GM18909 (cell line): ENCODE results near the gene CACNA1F.
"Not testable (repeated sequence)": the region's sequence is repeated elsewhere in the genome, so short reads cannot be mapped to it uniquely, and the experiment has no call there.

Experiments used
- ATAC-seq: cut with Tn5 transposase; IDR thresholded peaks from one replicate; pipeline ENCODE4 v1.9.1; 2021; ENCODE audit warnings: mild to moderate bottlenecking; ENCODE audit not compliant: unreplicated experiment, poor library complexity

Gene CACNA1F

DNA sequence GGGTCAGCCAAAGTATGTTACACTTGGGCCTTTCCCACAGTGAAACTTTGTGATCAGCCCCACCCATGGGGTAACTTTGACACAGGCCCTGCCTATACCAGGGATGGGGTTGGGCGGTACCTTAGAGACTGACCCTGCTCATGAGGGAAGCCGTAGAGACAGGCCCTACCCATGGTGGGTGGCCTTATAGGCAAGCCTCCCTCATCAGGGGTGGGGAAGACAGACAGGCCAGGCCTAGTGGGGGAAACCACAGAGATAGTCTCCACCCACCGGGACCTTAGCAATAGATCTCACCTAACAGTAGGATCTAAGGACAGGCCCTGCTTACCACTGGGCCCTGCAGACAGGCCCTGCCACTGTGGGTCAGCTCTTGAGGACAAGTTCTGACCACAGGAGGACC, 54.6 kb downstream of the CACNA1F start:
- ATAC-seq, result no peak

DNA sequence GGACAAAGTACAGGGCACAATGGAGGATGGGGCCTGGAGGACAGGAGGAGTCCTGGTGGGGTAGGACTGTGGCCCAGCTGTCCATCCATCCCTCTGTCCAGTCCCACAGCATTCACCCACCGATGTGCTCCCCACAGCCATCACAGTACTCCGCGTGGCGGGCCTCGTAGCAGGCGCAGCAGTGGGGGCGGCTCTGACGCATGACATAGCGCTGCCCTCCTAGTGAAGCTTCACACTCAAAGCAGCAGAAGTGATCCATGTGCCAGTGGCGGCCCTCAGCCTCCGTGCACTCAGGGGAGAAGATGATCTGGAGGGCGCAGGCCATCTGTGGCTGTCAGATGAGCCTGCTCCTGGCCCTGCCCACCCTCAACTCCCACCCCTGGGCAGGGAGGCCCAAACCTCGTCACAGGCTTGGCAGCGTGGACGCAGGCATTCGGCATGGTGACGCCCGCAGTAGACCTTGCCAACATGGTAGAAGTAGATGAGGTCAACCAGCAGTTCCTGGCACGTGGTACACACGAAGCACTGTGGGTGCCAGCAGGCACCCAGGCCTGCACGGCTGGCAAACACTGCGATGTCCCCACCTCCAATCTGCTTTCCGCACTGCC, 55.2 kb downstream of the CACNA1F start:
- ATAC-seq, result no peak

DNA sequence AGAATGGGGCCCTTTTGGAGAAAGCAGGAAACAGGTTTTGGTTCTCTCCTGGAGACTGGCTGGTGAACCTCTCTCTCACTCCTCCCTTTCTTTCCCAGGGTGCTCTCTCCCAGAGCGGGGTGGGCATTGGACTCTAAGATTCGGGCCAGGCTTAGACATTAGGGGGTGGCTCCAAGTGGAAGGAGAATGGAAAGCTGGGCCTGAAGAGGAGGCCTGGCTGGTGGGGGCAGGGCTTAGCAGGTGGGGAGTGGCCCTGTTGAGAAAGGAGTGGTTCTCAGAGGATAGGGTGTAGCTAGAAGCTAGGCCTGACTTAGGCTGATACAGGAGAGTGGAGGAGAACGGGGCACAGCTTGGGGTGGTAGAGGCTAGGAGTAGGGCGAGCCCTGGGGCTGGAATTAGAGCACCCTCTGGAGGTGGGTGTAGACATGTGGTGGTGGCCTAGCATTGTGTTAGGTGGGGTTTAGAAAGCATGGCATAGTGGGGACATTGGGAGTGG, 55.8 kb downstream of the CACNA1F start:
- ATAC-seq, result no peak

DNA sequence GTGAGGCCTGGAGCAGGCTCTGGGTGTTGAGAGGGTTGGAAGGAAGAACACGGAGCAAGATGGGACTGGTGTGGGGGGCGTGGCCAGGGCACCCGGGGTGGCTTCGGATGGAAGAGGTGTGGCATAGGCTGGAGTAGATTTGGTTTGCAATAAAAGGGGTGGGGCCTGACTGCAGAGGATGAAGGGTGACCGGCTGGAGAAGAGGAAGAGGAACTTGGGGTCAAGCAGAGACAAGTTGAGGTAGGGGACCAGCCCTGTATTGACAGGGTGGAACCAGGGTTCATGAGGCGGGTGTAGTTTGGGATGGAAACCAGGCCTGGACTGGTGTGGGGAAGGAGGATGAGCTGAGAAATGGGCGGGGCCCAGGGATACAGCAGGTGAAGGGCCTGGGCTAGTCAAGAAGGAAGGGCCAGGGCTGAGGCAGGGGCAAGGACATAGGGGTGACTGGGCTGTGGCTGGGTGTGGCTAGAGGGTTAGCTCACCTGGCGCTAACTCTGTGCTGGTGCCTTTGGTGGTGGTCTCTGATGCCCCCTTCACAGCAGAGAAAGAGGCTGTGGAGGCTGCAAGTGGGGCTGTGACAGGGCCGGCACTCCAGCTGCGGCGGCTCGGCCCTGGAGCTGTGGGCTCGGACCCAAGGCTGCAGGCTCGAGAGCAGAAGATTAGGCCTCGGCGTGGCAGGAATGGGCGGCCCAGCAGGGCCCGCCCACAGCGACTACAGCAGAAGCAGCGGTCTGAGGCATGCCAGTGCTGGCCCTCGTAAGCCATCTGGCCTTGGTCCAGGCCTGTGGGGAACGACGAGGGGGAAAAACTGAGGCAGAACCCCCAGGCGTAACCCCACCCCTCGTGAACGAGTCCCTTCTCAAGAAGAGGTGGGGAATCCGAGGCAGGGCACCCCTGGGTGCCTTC, 56.5 kb downstream of the CACNA1F start:
- no peak for ATAC-seq

DNA sequence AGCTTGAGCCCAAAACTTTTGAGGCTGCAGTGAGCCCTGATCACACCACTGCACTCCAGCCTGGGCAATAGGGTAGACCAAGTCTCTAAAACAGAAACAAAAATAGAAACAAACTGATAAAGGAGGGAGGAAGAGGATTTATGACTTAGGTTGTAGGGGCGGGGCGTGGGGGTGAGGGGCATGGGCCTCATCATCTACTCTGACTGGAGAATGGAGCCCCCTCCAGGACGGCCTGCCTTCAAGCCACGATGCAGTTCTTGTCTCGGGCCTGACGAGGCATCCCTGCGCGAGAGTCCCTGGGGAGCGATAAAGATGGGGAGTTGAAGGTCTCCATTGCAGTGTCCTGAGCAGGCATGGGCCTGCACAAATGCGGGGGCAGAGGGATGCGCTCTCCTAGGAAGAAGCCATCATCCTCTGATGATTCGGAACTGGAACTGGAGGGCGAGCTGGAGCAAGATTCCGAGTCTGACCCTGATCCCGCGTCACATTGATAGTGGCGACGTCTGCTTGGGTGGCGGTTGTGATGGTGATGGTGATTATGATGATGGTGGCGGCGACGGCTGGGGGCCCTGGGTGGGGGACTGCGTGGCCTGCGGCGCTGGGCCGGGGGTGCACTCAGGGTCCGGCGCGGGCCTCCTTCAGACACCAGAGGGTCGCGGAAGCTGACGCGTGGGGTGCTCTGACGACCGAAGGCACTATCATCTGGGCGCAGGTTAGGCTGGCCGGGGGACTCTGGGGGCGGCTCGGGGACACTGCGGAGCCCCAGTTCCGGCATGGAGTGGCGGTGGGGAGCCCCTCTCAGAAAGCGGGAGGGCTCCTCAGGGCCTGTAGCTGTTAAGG, 57.5 kb downstream of the CACNA1F start:
- no peak for ATAC-seq

DNA sequence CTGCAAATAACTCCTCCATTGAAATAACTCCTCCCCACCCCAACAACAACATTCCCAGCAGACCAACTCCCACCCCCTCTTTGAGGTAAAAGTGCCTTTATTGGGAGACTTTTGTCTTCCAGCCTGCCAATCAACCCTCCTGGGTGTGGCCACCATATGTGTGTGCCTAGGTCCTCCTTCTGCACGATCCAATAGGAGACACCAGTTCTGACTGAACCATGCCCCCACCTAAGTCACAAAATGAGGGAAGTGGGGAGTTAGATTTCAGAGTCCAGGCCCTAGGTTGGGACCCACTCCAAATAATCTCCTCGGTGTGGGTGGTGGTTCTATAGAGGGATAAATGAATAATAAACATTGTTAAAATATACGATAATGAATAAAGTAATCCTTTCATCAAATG, 58.4 kb downstream of the CACNA1F start:
- ATAC-seq, result no peak

DNA sequence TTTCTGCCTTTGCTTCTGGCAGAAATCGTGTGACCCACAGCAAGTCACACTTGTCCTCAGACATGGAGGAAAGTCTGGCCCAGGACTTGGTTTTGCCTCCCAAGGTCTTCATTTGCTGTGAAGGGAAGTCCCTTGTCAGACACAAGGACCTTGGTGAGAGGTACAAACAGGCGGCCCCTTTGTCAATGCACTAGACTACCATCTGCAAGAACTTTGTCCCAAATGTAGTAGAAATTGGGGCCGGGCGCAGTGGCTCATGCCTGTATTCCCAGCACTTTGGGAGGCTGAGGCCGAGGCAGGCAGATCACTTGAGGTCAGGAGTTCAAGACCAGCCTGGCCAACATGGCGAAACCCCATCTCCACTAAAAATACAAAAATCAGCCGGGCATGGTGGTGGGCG, 59.6 kb downstream of the CACNA1F start:
- ATAC-seq, result not testable (repeated sequence)

DNA sequence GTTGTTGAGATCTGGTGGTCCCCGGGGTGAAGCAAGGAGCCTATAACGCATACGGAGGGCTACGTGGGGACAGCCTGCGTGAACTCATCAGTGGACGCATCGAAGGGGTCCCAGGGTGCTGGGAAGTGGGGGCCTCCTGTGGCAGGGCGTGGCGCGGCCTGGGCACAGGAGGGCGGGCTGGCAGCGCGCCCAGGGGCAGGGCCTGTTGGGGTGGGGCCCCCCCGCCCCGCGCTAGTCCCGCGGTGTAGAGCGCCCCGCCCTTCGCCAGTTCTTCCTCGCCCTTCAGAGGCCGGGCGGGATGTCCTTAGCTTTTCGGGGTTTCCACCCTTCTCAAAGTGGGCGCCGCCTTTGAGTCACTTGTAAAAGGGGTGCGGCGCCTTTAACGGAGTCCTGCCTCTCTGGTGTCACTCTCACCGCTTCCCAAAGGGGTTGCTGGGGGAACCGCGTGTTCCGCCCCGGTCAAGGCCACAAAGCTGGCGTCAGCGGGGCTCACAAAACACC, 60.8 kb downstream of the CACNA1F start:
- ATAC-seq, result peak; percentile 69

DNA sequence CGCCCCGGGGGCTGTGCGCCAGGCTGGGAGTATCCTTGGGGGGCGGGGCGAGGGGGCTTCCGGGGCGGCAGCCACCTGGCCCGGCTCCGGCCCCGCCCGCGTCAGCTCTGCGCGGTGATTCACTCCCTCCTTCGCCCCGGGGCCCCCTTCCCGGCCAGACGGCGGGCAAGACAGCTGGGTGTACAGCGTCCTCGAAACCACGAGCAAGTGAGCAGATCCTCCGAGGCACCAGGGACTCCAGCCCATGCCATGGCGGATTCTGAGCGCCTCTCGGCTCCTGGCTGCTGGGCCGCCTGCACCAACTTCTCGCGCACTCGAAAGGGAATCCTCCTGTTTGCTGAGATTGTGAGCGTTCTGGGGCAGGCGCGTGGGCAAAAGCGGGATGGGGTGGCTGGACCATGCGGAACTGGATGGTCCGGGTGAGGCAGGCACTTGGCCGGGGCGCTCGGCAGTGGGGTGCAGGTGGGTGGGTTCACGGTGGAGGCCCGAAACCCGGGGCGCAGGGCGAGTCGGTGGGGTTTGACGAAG, 61.3 kb downstream of the CACNA1F start, which contains the start of gene PLP2:
TSS of gene PLP2 (plus strand) at position 147 of the 528 bp plus-strand sequence. CDS start at position 250, 103 bp downstream.
- peak; percentile 27 for ATAC-seq

DNA sequence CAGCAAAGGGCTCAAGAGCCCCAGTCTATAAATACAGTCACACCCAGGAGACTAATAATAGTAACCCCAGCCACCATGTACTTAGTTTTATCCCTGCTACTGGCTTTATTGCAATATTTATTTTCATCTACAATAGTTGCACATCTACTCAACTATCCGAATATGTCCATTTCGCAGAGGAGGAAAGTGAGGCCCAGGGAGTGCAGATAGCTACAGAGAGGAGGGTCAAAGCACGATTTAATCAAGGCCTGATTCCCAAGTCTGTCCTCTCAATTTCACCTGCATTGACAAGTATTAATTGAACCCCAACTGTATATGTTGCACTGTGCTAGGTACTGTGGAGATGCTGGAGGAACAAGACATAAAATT, 65.4 kb downstream of the CACNA1F start:
- ATAC-seq, result no peak

DNA sequence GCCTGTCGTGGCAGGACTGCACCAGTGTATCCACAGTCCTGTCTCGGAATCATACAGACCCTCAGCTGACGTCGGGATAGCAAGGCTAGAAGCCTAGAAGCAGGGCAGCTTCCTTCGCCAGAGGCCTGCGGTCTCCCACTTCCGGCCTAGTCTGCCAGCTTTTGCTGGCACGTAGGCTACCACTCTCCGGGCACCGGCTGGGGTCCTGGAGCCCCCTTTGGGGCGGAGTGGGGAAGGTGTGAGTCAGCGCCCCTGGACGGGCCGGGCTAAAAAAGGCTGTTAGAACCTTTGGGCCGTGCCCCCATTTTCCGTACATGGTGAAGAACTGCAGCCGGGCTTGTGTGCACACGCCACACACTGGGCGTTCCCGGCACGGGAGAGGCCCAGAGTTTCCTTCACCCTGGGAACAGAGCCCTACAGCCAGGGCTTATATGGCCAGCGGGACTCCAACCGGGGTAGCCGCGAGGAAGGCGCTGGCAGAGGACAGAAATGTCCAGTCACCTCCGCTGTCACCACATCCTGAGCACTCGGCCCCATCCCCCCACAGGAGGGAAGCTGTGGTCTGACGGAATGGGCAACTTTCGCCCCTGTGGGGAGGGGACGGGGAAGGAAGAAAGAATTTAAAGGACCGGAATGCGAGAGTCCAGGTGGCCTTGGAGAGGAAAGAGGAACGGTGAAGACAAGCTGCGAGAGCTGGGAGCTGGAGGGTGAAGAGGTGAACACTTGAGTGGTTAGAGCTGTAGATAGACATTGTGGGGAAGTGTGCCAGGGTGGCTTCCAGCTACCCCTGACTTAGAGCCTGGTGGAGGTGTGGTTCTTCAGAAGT, 66.0 kb downstream of the CACNA1F start:
- ATAC-seq, result peak; percentile 29

DNA sequence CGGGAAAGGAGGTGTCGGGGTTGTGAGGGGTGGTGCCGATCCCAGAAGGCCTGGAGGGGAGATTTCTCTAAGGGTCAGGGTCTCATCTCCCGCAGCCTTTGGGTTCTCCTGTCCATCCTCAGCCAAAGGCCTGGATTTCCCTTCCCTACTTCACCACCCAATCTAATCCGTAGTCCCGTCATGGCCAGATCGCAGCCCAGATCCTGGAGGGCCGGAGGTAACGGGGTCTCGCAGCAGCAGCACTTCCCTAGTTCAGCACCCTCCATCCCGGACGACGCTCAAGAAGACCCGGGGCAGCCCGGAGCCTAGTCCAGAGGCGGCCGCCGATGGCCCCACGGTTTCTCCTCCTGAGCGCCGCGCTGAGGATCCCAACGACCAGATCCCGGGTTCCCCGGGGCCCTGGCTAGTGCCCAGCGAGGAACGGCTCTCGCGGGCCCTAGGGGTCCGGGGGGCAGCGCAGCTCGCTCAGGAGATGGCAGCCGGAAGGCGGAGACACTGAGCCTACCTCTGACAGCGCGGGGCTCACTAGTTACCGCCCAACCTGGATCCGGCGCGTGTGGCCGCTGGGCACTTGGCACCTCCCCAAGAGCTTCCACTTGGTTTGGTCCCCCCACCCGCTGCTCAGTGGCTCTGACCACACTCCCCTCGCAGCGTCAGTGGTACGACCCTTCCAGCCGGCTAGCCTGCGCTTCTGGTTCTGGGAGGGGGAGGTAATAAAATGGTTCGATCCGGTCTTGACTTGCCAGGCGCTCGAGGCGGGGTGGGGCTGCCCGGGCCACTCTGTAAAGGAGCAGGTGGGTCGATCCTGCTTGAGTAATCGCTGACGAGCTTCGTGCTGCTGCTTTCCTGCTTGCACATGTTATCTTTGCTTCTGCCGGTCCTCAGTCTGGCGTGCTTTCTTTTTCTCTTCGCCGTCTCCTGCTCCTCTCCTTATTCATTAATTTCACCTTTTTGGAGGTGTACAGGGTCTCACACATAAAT, 66.9 kb downstream of the CACNA1F start:
- peak; percentile 43 for ATAC-seq

DNA sequence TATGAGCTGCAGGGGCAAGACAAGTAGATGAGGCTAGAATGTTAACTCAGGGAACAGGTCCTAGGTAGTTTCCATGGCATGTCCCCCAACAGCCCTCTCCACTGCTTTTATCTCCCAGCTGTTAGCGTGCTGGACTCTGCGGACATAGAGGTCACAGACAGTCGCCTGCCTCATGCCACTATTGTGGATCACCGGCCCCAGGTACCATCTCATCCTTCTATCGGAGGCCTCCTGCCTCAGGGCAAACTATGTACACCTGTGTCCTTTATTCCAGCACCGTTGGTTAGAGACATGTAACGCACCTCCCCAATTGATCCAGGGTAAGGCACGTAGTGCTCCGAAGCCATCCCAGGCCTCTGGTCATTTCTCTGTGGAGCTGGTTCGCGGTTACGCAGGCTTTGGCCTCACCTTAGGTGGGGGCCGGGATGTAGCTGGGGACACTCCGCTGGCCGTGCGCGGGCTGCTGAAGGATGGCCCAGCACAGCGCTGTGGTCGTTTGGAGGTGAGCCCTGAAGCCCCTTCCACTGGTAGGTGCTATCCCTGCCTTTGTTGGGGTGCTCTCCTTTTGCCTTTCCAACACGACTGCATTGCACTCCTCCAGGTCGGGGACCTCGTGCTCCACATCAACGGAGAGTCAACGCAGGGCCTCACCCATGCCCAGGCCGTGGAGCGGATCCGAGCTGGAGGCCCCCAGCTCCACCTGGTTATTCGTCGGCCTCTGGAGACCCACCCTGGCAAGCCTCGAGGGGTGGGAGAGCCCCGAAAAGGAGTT, 68.4 kb downstream of the CACNA1F start:
- no peak for ATAC-seq

DNA sequence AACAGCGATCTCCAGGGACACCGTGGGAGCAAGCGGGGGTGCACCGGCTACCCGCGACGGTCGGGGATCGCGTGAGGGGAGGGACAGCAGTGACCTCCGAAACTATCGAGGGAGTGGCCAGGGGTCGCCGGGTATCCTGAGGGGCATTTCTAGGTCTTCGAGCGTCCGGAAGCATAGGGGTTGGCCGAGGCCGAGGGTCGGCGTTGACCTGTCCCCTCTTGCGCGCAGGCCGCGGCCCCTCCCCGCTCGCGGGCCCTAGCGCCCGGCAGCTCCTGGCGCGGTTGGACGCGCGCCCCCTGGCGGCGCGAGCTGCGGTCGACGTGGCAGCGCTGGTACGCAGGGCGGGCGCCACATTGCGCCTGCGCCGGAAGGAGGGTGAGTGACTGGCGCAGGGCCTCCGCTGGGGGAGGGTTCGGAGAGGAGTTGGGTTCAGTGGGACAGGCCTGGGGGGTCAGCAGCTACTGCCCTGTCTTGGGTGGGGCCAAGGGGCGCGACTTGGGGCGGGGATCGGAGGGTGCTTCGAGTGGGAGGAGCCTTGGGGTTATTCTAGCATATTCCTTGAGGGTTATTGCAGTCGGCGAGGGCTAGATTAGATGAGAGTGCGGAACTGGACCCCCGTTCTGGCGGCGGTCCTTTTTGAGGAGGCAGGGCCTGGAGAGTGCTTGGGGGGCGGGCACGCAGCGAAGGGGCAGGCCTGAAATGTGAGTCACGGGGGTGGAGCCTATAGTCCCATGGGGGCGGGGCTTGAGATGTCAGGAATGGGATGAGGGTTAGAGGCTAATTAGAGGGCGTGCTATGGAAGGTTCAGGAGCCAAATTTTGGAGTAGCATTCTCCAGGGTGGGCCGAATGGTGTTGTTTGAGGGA, 69.4 kb downstream of the CACNA1F start:
- peak; percentile 51 for ATAC-seq

DNA sequence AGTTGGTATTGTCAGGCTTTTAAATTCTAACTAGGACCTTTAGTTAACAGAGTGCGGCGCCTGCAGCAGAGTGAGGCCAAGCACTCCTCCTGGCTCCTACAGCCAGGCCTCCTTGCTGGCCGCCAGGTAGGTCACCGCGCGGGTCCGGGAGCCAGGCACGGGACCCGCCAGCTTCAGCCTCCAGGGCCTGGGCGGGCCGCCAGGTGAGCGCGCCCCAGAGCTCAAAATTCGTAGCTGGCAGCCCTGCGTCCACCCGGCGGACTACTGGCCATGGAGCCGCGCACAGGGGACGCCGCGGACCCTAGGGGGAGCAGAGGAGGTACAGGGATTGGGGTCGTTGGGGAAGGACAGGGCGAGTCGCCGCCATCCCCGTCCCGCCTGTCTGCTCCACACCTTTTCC, 70.5 kb downstream of the CACNA1F start, which contains the start of gene MAGIX:
TSS of gene MAGIX (plus strand) at position 139 of the 400 bp plus-strand sequence. CDS start at position 271, 132 bp downstream.
- ATAC-seq, result no peak

DNA sequence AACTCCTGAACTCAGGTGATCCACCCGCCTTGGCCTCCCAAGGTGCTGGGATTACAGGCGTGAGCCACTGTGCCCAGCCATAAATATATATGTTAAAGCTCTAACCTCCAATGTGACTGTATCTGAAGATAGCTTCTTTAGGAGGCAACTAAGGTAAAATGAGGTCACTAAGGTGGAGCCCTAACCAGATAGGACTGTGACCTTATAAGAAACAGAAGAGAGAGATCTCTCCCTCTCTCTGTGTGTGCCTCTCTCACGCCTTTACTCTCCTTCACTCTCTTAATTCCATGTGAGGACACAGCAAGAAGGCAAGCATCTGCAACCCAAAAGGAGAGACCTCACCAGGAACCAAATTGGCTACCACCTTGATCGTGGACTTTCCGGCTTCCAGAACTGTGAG, 71.5 kb downstream of the CACNA1F start:
- no peak for ATAC-seq
